T follicular helper cell (primary cell): ENCODE data around the gene UBTD2.
A peak's percentile ranks its signal among the peaks of the same experiment; 100 is the strongest.

Source experiments
- DNase-seq: peaks from one replicate; pipeline ENCODE4 v3.0.0-alpha.2; 2020; ENCODE audit warnings: low read depth

Gene UBTD2

GRCh38 chr5:172194985-172195774 is 88.4 kb downstream of the UBTD2 start:
- DNase-seq = no peak

GRCh38 chr5:172193872-172194271 is 89.7 kb downstream of the UBTD2 start, which contains the start of gene EFCAB9:
TSS of gene EFCAB9 (plus strand) at chr5:172194172. CDS start at chr5:172194173, 1 bp downstream.
- no peak for DNase-seq

- DNase-seq = no peak
Measured at GRCh38 chr5:172189693-172190296, 93.8 kb downstream of the UBTD2 start.

GRCh38 chr5:172188893-172189692 is 94.5 kb downstream of the UBTD2 start:
- no peak for DNase-seq

DNA sequence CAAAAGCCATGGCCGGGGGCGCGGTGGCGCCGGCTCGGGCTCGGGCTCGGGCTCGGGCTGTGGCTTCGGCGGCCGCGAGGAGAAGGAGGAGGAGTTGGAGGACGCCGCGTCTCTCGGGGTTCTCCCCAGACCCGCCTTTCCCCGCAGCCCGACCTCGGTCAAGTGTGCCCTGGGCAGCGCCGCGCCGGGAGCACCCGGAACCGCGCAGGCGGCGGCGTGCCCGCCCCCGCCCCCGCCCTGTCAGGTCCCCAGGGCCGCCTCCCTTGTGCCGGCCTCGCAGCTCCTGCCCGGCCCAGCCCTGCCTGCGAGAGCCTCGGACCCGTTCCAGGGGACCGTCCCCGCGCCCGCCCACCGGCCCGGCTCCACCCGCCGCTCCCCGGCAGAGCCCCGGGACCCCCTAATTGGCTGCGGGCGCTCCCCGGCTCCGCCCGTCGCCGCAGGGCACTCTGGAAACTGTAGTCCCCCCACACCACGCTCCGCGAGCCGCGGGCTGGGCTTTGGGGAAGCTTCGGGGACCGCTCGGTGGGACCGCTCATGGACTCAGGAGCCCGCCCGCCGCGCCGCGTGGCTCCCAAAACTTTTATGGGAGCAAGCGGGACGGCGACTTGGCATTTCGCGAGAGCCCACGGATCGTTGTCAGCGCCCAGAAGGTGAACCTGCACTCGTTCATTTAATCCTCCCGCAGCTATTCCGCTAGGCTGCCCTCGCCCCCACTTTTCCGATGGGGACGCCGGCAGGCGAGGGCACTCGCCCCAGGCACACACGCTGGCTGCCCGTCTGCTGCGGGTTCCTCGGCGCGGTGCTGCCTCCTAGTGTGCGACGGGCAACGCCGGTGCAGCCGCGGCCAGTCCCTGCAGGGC is 95.3 kb downstream of the UBTD2 start, which contains the start of gene STK10:
Gene STK10, minus strand, starts transcription at position 192 of the 860 bp plus-strand sequence. Its CDS starts 182 bp downstream, at position 10.
- DNase-seq = peak; percentile 86

GRCh38 chr5:172187118-172188032 is 96.2 kb downstream of the UBTD2 start:
- peak; percentile 64 for DNase-seq

DNA sequence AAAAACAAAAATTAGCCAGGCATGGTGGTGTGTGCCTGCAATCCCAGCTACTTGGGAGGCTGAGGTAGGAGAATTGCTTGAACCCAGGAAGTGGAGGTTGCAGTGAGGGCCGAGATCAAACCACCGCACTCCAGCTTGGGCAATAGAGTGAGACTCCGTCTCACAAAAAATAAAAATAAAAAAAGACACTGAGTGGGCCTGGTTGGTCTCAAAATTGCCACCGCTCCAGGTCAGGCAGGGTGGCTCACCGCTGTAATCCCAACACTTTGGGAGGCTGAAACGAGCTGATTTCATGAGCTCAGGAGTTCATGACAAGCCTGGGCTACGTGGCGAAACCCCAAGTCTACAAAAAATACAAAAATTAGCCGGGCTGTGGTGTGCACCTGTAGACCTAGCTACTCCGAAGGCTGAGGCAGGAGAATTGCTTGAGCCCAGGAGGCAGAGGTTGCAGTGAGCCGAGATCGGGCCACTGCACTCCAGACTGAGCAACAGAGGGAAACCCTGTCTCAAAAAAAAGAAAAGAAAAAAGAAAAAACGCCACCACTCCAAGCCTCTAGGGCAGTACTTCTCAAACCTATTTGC is 97.4 kb downstream of the UBTD2 start:
- no peak for DNase-seq

DNA sequence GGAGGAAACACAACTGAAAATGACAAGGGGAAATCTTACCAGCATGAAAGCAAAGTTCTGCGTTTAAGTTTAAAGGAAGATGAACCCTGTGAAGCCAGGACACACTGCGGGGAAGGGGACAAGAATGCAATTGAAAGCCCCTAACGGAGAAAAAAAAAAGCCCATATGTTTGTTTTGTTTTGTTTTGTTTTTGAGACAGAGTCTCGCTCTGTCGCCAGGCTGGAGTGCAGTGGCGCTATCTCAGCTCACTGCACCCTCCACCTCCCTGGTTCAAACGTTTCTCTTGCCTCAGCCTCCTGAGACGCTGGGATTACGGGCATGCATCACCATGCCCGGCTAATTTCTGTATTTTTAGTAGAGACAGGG is 98.5 kb downstream of the UBTD2 start:
- no peak for DNase-seq

DNA sequence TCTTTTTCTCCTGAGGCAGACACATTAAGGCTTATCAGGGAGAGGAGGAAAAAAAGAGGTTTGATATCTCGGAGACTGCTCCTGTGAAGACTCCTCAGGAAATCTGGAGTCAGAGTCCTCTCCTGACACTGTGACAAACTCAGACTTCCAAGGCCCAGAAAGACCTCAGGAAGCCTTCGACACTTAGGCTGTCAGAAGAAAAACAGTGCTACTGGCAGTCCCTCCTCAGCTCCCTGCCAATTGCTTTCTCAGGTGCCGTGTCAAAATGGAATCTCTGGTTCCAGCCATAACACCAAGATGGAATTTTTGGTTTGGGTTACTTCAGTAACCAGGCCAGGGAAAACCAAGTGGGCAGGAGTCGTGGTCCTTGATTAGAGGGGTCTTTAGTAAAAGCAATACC is 99.7 kb downstream of the UBTD2 start:
- no peak for DNase-seq

DNA sequence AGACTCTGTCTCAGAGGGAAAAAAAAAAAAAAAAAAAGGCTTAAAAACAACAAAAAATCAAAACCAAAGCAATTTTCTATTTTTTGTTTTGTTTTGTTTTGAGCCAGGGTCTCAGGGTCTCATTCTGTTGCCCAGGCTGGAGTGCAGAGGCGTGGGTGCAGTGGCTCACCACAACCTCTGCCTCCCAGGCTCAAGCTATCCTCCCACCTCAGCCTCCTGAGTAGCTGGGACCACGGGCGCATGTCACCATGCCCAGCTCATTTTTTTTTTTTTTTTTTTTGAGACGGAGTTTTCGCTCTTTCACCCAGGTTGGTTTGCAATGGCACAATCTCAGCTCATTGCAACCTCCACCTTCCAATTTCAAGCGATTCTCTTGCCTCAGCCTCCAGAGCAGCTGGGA is 101.3 kb downstream of the UBTD2 start:
- no peak for DNase-seq

GRCh38 chr5:172180936-172181335 is 102.6 kb downstream of the UBTD2 start:
- no peak for DNase-seq

- DNase-seq = peak; percentile 43
Measured at GRCh38 chr5:172178991-172179989, 104.3 kb downstream of the UBTD2 start.

- DNase-seq = peak; percentile 52
Measured at GRCh38 chr5:172178301-172178987, 105.1 kb downstream of the UBTD2 start.

DNA sequence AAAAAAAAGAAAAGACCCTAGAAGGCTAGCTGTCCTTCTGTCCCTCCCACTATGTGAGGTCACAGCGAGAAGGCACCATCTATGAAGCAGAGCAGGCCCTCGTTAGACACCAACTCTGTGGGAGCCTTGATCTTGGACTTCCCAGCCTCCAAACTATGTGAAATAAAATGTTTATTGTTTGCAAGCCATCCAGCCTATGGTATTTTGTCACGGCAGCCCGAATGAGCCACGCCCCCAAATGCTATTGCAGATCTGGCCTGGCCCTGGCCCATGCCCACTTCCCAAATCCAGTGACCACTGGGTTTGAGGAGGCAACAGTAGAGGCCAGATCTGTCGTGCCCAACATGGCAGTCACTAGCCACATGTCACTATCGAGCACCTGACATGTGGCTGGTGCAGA is 106.4 kb downstream of the UBTD2 start:
- no peak for DNase-seq

DNA sequence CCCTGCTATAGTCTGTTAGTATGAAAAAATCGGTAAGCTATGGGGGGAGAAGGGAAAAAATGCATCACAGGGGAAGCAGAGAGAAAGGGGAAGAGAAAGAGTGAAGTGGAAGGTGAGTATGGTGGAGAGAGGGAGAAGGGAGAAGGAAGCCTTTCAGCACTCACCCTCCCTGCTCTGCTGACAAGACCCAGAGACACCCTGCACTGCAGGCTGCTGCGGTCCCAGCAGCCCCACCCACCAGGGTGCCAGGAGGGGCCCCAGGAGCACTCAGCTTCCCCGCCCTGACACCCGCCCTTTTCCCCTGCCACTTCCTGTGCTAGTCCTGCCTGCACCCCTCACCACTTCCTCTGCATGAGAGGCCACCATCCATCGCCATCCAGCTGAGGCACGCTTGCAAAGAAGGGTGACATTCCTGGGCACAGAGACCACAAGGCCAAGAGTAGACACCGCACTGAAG is 108.3 kb downstream of the UBTD2 start:
- DNase-seq = peak; percentile 86

DNA sequence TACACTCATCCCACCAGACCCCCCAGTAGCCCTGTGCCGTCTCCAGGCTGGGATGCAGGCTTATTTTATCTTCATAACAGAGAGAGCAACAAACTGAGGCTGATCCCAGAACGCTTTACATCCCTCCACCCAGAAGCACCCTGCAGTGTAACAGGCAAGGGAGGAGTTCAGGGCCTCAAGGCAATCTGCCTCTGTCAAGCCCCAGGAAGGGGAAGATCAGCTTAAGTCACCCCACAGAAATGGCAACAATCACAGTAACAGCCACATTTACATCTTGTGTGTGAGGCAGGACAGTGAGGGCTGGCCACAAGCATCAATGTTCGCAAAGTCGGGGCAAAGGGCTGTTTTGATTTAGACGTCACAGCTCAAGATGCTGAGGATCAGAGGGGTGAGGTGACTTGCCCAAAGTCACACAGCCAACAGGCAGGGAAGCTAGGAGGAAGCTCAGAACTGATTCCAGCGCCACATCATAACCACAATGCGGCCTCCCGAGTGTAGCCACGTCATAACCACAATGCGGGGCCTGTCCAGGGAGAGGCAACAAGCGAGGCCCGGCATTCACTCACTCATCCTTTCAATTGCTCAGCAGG is 109.9 kb downstream of the UBTD2 start:
- DNase-seq = peak; percentile 42

DNA sequence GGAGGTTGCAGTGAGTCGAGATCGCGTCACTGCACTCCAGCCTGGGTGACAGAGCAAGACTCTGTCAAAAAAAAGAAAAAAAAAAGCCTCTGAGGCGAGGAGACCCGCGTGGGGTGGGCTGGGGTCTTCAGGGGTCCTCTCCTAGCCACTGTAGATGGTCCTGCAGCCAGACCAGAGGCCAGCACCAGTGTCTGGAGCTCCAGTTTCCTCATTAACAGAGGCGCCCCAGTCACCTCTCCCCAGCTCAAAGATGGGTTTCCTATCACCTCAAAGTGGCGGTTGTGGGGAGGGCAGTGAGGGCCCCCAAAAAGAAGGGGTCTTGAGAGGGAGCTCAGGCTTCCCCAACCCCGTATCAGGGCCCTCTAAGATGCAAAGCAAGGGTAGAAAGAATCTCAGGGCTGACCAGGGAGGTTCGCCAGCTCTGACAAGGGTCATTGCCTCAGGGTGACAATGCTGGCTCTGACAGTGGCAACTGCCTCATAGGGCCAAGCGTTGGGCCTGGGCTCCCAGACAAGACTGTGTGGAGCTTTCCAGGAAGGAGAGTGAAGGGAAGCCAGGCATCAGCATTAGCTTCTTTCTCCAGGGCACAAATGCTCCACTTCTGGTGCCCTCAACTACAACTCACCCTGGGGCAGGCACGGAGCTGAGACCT is 110.5 kb downstream of the UBTD2 start:
- no peak for DNase-seq
